GM12878 (cell line): ENCODE results near the gene USP37. TPM values are rescaled to one million over a fixed set of nuclear protein-coding genes. Genes with fewer than 3 reads are reported as not detected.

Experiments
- ASH2L ChIP-seq: fragments of 300-600, 200-600 bp; sonication (generic); IDR thresholded peaks from 2 replicates; pipeline ENCODE4 v1.6.1; 2017; ENCODE audit warnings: low read depth, mild to moderate bottlenecking, borderline replicate concordance
- ETV6 ChIP-seq, 2 experiments: fragments of 450-650 bp in 1 of 2; IDR thresholded peaks in 1 of 2; conservative IDR thresholded peaks in 1 of 2; 2 replicates each; pipeline ENCODE4 v1.6.1; 2014; ENCODE audit warnings: antibody characterized with exemption in 1 of 2, borderline replicate concordance in 1 of 2, low read depth in 1 of 2, mild to moderate bottlenecking in 1 of 2, moderate library complexity in 1 of 2
- FOXM1 ChIP-seq: IDR thresholded peaks from 2 replicates; pipeline ENCODE4 v1.6.1; 2012; ENCODE audit warnings: low read depth, mild to moderate bottlenecking, inconsistent platforms, low read length, moderate library complexity
- MEF2A ChIP-seq: IDR thresholded peaks from 2 replicates; pipeline ENCODE4 v1.6.1; 2011; ENCODE audit warnings: low read depth, mild to moderate bottlenecking, low read length, moderate library complexity; ENCODE audit not compliant: insufficient read depth
- POLR2AphosphoS5 ChIP-seq: IDR thresholded peaks from 2 replicates; pipeline ENCODE4 v1.6.1; 2011; ENCODE audit warnings: mild to moderate bottlenecking, low read length, inconsistent platforms
- polyA plus RNA-seq, 11 experiments: library from polyadenylated mRNA; depleted of rRNA in 4 of 11; unstranded in 6 of 11; stranded (reverse) in 5 of 11; fragments of >200 nt; fragmentation: Nextera tagmentation in 4 of 11; fragmentation: Illumina TruSeq in 1 of 11; extraction: Ambion mirVana in 4 of 11; extraction: Trizol in 1 of 11; gene quantifications; 1 replicate in 1 of 11; 2 replicates in 10 of 11; pipeline versions ENCODE4 v1.2.1 to v1.2.3, GENCODE V29; 2011 to 2016; ENCODE audit warnings: inconsistent platforms in 2 of 11, missing spikeins in 2 of 11, low read depth in 1 of 11
- total RNA-seq, 4 experiments: library from RNA; depleted of rRNA in 3 of 4; stranded (reverse); fragments of >200 nt in 3 of 4; fragmentation: Illumina TruSeq in 1 of 4; extraction: Trizol in 1 of 4; gene quantifications; 2 replicates each; pipeline versions ENCODE4 v1.2.1 to v1.2.3, GENCODE V29; 2013 to 2021
- TF ChIP-seq, protein P1 (sequence below): fragments of 450-650 bp; IDR thresholded peaks from 2 replicates; pipeline ENCODE4 v1.6.1; 2017; ENCODE audit warnings: mild to moderate bottlenecking, moderate library complexity
- TF ChIP-seq, protein P2 (sequence below): IDR thresholded peaks from 2 replicates; pipeline ENCODE4 v1.6.1; 2011; ENCODE audit warnings: mild to moderate bottlenecking, low read depth, low read length, moderate library complexity; ENCODE audit not compliant: insufficient replicate concordance

USP37 gene
- total and polyA plus RNA-seq, 10 of the 15 experiments (the other 5 are each of a cell fraction or from before 2014, with no cell fraction given), result 2.8 to 16.0 (median 10.4) TPM

DNA sequence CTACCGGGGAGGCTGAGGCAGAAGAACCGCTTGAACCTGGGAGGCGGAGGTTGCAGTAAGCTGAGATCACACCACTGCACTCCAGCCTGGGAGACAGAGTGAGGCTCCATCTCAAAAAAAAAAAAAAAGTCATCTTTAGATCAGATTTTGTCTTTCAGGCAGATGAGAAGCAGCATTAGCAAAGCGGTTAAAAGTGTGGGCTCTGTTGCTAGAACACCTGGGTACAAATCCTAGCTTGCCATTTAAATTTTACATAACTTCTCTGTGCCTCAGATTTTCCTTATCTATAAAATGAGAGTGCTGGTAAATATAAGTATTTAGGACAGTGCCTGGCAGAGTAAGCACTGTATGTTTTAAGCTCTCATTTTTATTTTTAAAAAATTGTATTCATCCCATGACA lies 8.7 kb upstream of the USP37 start (continued):
- TF ChIP-seq, protein P1, sequence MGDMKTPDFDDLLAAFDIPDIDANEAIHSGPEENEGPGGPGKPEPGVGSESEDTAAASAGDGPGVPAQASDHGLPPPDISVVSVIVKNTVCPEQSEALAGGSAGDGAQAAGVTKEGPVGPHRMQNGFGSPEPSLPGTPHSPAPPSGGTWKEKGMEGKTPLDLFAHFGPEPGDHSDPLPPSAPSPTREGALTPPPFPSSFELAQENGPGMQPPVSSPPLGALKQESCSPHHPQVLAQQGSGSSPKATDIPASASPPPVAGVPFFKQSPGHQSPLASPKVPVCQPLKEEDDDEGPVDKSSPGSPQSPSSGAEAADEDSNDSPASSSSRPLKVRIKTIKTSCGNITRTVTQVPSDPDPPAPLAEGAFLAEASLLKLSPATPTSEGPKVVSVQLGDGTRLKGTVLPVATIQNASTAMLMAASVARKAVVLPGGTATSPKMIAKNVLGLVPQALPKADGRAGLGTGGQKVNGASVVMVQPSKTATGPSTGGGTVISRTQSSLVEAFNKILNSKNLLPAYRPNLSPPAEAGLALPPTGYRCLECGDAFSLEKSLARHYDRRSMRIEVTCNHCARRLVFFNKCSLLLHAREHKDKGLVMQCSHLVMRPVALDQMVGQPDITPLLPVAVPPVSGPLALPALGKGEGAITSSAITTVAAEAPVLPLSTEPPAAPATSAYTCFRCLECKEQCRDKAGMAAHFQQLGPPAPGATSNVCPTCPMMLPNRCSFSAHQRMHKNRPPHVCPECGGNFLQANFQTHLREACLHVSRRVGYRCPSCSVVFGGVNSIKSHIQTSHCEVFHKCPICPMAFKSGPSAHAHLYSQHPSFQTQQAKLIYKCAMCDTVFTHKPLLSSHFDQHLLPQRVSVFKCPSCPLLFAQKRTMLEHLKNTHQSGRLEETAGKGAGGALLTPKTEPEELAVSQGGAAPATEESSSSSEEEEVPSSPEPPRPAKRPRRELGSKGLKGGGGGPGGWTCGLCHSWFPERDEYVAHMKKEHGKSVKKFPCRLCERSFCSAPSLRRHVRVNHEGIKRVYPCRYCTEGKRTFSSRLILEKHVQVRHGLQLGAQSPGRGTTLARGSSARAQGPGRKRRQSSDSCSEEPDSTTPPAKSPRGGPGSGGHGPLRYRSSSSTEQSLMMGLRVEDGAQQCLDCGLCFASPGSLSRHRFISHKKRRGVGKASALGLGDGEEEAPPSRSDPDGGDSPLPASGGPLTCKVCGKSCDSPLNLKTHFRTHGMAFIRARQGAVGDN, result no peak
- TF ChIP-seq, protein P2, sequence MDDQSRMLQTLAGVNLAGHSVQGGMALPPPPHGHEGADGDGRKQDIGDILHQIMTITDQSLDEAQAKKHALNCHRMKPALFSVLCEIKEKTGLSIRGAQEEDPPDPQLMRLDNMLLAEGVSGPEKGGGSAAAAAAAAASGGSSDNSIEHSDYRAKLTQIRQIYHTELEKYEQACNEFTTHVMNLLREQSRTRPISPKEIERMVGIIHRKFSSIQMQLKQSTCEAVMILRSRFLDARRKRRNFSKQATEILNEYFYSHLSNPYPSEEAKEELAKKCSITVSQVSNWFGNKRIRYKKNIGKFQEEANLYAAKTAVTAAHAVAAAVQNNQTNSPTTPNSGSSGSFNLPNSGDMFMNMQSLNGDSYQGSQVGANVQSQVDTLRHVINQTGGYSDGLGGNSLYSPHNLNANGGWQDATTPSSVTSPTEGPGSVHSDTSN, result no peak
- no peak for TF ChIP-seq FOXM1
- no peak for TF ChIP-seq MEF2A
- TF ChIP-seq ASH2L, result no peak
- TF ChIP-seq ETV6 (conservative IDR thresholded peaks at IDR 0.05 in 1 of 2, IDR thresholded peaks at IDR 0.05 in 1 of 2; ENCODE audit: borderline replicate concordance in 1 of 2, low read depth in 1 of 2), result no peak
- TF ChIP-seq POLR2AphosphoS5, result no peak
- TF ChIP-seq, all 136 proteins: peak for 0
